Lower leg skin (tissue), 3 donors: ENCODE data around the gene DHRSX.

ENCODE experiments used
- POLR2A ChIP-seq, 2 donors: fragments of 450-650 bp; IDR thresholded peaks; one replicate each; pipeline ENCODE4 v1.6.1; 2016 to 2017; ENCODE audit warnings: antibody characterized with exemption in 2 of 2, mild to moderate bottlenecking in 1 of 2, moderate library complexity in 1 of 2
- TF ChIP-seq, protein P1 (sequence below), 3 donors: fragments of 450-650 bp; IDR thresholded peaks; one replicate each; pipeline ENCODE4 v1.5.1; 2016; ENCODE audit warnings: antibody characterized with exemption in 3 of 3, mild to moderate bottlenecking in 3 of 3, moderate library complexity in 2 of 3

DNA sequence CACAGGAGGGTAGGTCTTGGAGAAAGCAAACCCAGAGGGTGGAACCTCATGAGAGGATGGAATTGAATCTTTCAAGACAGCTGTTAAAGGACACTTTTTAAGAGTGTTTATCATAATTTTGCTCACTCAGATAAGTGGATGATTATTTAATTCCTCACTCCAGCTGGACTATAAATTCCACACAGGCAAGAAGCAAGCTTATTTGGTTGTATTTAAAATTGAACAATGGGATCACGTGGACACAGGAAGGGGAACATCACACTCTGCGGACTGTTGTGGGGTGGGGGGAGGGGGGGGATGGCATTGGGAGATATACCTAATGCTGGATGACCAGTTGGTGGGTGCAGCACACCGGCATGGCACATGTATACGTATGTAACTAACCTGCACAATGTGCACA lies 116.3 kb downstream of the DHRSX start:
- TF ChIP-seq, protein P1, sequence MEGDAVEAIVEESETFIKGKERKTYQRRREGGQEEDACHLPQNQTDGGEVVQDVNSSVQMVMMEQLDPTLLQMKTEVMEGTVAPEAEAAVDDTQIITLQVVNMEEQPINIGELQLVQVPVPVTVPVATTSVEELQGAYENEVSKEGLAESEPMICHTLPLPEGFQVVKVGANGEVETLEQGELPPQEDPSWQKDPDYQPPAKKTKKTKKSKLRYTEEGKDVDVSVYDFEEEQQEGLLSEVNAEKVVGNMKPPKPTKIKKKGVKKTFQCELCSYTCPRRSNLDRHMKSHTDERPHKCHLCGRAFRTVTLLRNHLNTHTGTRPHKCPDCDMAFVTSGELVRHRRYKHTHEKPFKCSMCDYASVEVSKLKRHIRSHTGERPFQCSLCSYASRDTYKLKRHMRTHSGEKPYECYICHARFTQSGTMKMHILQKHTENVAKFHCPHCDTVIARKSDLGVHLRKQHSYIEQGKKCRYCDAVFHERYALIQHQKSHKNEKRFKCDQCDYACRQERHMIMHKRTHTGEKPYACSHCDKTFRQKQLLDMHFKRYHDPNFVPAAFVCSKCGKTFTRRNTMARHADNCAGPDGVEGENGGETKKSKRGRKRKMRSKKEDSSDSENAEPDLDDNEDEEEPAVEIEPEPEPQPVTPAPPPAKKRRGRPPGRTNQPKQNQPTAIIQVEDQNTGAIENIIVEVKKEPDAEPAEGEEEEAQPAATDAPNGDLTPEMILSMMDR (IDR thresholded peaks at IDR 0.05) = no peak
- no peak for TF ChIP-seq POLR2A (IDR thresholded peaks at IDR 0.05)
